ENCODE data around the gene MMP10. TPM values are rescaled to one million over a fixed set of nuclear protein-coding genes. Genes with fewer than 3 reads are reported as not detected.
"Not testable (repeated sequence)": the region's sequence is repeated elsewhere in the genome, so short reads cannot be mapped to it uniquely, and the experiment has no call there.

Gene MMP10
- total RNA-seq, 1 donor from 2014 or later, result not detected

DNA sequence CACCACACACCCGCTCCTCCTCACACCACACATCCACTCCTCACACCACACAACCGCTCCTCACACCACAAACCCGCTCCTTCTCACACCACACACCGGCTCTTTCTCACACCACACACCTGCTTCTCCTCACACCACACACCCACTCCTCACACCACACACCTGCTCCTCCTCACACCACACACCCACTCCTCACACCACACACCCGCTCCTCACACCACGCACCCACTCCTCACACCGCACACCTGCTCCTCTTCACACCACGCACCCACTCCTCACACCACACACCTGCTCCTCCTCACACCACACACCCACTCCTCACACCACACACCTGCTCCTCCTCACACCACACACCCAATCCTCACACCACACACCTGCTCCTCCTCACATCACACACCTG lies 49.5 kb downstream of the MMP10 start:
- H3K27me3 ChIP-seq (ENCODE audit: control insufficient read depth in 3 of 3, insufficient read depth in 3 of 3, low read length in 3 of 3); H3K9ac ChIP-seq (ENCODE audit: low read depth in 1 of 3, low read length in 3 of 3); H3K36me3 ChIP-seq (ENCODE audit: control insufficient read depth in 3 of 3, insufficient read depth in 3 of 3, low read length in 3 of 3); H3K4me1 ChIP-seq (ENCODE audit: control insufficient read depth in 3 of 3, insufficient read depth in 3 of 3, low read length in 3 of 3); H3K27ac ChIP-seq (ENCODE audit: low read depth, low read length); H3K4me3 ChIP-seq (ENCODE audit: low read length in 3 of 3); H3K9me3 ChIP-seq (ENCODE audit: control insufficient read depth in 3 of 3, low read length in 3 of 3): not testable (repeated sequence)

- Histone ChIP-seq H3K36me3 (ENCODE audit: control insufficient read depth in 3 of 3, insufficient read depth in 3 of 3, low read length in 3 of 3) (no peaks in the 10 kb centered on the region), H3K27ac (ENCODE audit: low read depth, low read length) (no peak overlapping the region), H3K4me3 (ENCODE audit: low read length in 3 of 3) (no peak overlapping the region), H3K9ac (ENCODE audit: low read depth in 1 of 3, low read length in 3 of 3) (no peak overlapping the region), H3K9me3 (ENCODE audit: control insufficient read depth in 3 of 3, low read length in 3 of 3) (peaks cover 0 to 2% (median 0%) of the 10 kb centered on the region in 3 donors), H3K4me1 (ENCODE audit: control insufficient read depth in 3 of 3, insufficient read depth in 3 of 3, low read length in 3 of 3) (no peaks in the 10 kb centered on the region), H3K27me3 (ENCODE audit: control insufficient read depth in 3 of 3, insufficient read depth in 3 of 3, low read length in 3 of 3) (no peaks in the 10 kb centered on the region)
Observed at GRCh38 chr11:102729849-102730815, 50.3 kb downstream of the MMP10 start.

DNA sequence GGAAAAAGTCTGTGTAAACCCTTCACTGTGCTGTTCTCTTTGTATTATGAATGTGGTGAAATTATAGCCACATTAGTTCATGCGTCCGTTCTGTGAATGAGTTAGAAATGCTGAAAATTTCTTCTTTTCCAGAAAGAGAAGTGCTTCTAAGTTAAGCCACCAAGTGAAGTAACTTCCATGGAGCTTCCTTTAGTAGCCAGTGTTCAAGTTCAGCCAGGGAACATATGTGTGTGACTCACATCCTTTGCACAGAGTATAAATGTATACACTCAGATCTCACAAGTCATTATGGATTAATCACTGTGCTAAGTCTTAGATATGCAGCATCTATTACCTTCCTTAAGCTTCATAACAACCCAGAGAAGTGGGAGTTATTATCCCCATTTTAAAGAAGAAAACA lies 52.5 kb downstream of the MMP10 start:
- no peaks in the 10 kb centered on the region for H3K36me3 ChIP-seq (ENCODE audit: control insufficient read depth in 3 of 3, insufficient read depth in 3 of 3, low read length in 3 of 3)
- no peak overlapping the region for H3K4me3 ChIP-seq (ENCODE audit: low read length in 3 of 3)
- H3K9ac ChIP-seq (ENCODE audit: low read depth in 1 of 3, low read length in 3 of 3), result no peak overlapping the region
- no peaks in the 10 kb centered on the region for H3K4me1 ChIP-seq (ENCODE audit: control insufficient read depth in 3 of 3, insufficient read depth in 3 of 3, low read length in 3 of 3)
- peaks cover 0 to 2% (median 0%) of the 10 kb centered on the region in 3 donors for H3K9me3 ChIP-seq (ENCODE audit: control insufficient read depth in 3 of 3, low read length in 3 of 3)
- no peaks in the 10 kb centered on the region for H3K27me3 ChIP-seq (ENCODE audit: control insufficient read depth in 3 of 3, insufficient read depth in 3 of 3, low read length in 3 of 3)
- no peak overlapping the region for H3K27ac ChIP-seq (ENCODE audit: low read depth, low read length)

- no peaks in the 10 kb centered on the region for H3K4me1 ChIP-seq (ENCODE audit: control insufficient read depth in 3 of 3, insufficient read depth in 3 of 3, low read length in 3 of 3)
Observed at GRCh38 chr11:102724904-102725500, 55.4 kb downstream of the MMP10 start, which contains the start of gene MMP8. TSS of gene MMP8 (minus strand) at chr11:102724954. CDS start at chr11:102724855, 99 bp downstream.

DNA sequence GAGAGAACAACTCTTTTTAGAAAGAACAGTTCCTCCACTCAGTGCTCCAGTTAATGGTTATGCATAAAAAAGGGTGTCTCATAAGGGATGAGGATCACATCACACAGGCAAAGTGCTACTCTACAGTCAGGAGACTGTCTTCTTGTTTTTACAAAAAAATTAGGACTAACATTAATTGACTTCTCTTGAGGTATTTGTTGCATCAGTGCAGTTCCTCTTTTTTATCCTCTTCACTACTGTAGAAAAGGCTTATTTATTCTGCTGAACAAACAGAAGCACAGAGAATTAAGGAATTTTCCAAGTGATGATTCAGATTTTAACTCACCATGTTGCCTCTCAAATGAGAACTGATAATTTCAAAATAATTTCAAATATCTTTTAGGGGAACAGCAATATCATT lies 57.6 kb downstream of the MMP10 start:
- Histone ChIP-seq H3K36me3 (ENCODE audit: control insufficient read depth in 3 of 3, insufficient read depth in 3 of 3, low read length in 3 of 3) (no peaks in the 10 kb centered on the region), H3K9ac (ENCODE audit: low read depth in 1 of 3, low read length in 3 of 3) (no peak overlapping the region), H3K4me3 (ENCODE audit: low read length in 3 of 3) (no peak overlapping the region), H3K27ac (ENCODE audit: low read depth, low read length) (no peak overlapping the region), H3K4me1 (ENCODE audit: control insufficient read depth in 3 of 3, insufficient read depth in 3 of 3, low read length in 3 of 3) (no peaks in the 10 kb centered on the region), H3K27me3 (ENCODE audit: control insufficient read depth in 3 of 3, insufficient read depth in 3 of 3, low read length in 3 of 3) (no peaks in the 10 kb centered on the region), H3K9me3 (ENCODE audit: control insufficient read depth in 3 of 3, low read length in 3 of 3) (no peaks in the 10 kb centered on the region)

More at GRCh38 chr11:102724904-102725500, 55.4 kb downstream of the MMP10 start, which contains the start of gene MMP8:
- no peaks in the 10 kb centered on the region for H3K9me3 ChIP-seq (ENCODE audit: control insufficient read depth in 3 of 3, low read length in 3 of 3)
- H3K27ac ChIP-seq (ENCODE audit: low read depth, low read length), result no peak within 1 kb of the TSS
- no peaks in the 10 kb centered on the region for H3K27me3 ChIP-seq (ENCODE audit: control insufficient read depth in 3 of 3, insufficient read depth in 3 of 3, low read length in 3 of 3)
- no peak within 1 kb of the TSS for H3K4me3 ChIP-seq (ENCODE audit: low read length in 3 of 3)
- H3K9ac ChIP-seq (ENCODE audit: low read depth in 1 of 3, low read length in 3 of 3), result no peak within 1 kb of the TSS
- no peaks in the 10 kb centered on the region for H3K36me3 ChIP-seq (ENCODE audit: control insufficient read depth in 3 of 3, insufficient read depth in 3 of 3, low read length in 3 of 3)

Other genes with a start within 250 kb of the MMP10 start
- not detected for gene MMP7, start 249.9 kb downstream of the MMP10 start, total RNA-seq
- gene MMP20, start 155.3 kb downstream of the MMP10 start, total RNA-seq, result not detected
- not detected for gene MMP27, start 74.9 kb downstream of the MMP10 start, total RNA-seq
- gene MMP8, start 55.7 kb downstream of the MMP10 start, total RNA-seq, result 1.6 TPM
- 0.52 TPM for gene MMP1, start 17.5 kb upstream of the MMP10 start, total RNA-seq
- not detected for gene MMP3, start 63.0 kb upstream of the MMP10 start, total RNA-seq
- gene MMP12, start 94.4 kb upstream of the MMP10 start, total RNA-seq, result not detected
- not detected for gene MMP13, start 175.1 kb upstream of the MMP10 start, total RNA-seq